Measurements from ENCODE around the gene ADCYAP1R1. TPM values are rescaled to one million over a fixed set of nuclear protein-coding genes. Genes with fewer than 3 reads are reported as not detected.

ADCYAP1R1 gene
- polyA plus RNA-seq, 3 donors = 0.68 to 1.4 (median 0.75) TPM

DNA sequence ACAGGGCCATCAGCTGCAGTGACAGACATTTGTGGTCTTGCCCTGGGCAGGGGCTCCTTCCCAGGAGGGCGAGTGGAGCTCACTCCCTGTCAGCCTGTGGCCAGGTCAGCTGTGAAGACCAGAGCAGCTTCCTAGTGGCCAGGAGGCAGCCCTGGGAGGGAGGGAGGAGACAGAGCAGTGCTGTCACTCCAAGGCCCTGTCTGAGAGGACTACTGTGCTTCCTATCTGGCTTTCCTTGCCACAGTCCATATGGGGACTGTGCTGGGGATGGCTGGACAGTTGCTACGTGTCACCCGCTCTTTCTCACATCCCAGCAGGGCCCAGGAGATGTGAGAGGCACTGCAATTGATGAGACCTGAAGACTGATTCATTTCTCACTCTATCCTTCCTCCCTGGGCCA lies 15.2 kb upstream of the ADCYAP1R1 start:
- DNase-seq = no peak

- peak; percentile 30 for DNase-seq
Measured at GRCh38 chr7:31043051-31043471, 9.0 kb upstream of the ADCYAP1R1 start.

- no peak for DNase-seq
Measured at GRCh38 chr7:31044529-31044928, 7.6 kb upstream of the ADCYAP1R1 start.

GRCh38 chr7:31046723-31047122 lies 5.4 kb upstream of the ADCYAP1R1 start:
- DNase-seq = no peak

DNA sequence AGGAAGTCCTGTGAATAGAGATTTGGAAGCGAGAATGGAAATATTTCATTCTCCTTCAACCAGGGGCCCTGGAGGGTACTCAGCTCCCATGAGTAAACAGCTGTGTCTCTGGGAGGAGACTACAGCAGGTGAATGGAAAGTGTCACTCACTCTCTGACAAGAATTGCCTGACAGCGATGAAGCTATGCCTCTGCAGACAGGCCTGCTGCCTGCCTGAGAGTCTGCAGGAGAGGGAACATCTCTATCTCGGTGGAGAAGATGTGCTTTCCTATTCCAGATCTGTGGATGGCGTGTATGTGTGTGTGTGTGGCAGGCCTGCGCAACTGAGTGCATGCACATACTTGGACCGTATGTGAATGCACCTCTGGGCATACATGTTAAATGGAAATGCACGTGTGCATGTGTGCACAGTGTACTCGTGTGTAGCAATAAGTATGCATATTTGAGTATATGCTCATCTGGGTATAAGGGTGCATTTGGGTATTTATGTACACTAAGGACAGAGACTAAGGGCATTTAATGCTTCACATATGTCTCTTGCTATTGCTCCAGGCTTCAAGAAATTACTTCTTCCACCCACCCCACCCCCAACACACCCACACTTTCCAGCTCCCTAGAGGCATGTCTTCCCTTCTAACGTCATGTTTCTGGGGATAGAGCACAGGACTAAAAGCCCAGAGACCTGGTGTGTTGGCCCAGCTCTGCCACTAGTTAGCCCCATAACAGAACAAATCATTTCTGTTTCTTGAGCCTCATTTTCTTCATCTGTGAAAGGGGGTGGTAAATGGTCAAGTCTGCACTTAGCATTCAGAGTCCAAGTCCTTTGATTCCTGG lies 4.6 kb upstream of the ADCYAP1R1 start:
- no peak for DNase-seq

DNA sequence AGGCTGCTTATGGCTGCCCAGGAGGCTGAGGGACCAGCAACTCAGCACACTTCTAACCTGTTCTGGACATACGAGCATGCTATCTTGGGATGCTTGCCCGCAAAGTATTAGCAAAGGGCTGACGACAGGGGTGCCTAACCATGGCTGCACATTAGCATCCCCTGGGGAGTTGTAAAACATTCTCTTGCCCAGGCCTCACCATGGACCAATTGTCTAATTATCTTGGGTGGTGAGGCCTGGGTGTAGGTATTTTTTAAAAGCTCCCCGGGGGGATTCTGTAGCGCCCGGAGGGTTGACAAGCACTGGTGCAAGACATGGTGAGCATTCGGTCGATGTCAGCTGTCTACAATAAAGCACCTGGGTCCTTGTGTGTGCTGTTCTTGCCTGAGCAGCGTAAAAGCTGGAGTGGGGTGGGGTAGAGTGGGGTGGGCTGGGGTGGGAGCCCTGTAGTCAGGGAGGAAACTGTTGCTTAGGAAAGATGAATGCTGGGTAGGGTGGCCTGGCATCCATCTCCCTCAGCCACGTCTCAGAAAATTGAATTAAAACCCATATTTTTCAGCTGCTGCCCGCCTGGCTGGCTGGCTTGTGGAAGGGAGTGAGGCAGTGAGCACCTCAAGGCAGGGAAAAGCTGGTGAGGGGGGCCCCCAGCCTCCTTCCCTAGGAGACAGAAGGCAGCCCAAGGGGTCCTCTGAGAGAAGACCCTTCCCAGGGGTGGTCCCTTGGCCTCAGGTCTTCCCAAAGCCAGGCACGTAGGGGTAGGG lies 2.9 kb upstream of the ADCYAP1R1 start:
- DNase-seq = no peak

DNA sequence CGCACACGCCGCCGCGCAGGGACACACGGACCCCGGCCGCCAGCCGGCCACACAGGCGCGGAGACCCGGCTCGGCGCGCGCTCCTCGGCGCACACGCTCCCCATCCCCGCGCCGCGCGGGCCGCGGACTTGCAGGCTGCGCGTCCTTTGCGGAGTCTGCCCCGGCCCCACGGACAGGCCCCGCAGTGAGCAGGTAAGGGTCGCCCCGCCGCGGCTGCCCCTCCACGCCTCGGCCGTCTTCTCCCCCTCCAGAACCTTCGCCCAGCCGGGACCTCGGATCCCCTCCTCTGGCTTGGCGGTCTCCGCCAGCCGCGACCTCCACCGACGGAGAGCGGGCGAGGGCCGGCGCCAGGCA lies 356 bp downstream of the ADCYAP1R1 start:
- DNase-seq = peak; percentile 12

DNA sequence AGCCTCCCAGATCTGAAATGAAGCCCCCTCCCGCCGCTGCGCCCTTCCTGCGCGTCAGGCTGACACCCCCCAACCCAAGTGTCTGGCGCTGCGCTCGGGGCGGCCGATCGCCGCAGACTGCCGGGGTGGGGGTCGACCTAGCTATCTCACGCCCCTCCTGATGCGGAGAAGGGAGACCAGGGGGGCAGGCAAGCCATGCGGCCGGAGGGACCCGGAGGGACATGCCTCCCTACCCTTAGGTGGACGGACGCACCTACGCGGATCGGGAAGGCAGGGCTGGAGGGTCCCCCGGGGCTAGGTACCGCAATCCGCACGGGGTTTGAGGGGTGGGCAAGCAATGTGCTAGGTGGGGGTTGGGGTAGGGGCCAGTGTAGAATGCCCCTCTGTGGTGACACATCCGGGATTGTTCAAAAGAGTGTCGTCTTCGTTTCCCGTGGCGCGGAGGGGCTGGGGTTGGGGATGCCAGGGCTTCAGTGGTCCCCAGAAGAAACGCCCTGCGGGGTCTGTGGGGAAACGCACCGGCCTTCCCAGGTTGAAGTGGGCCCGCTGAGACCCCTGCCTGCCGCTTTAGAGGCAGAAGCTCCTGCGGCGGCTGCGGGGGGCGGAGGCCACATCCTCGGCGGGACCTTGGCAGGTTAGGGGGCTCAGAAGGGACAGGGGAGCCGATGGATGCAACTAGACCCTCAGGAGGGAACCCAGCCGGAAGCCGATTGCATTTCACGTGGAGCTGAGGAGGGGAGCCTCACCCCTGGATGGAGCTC lies 913 bp downstream of the ADCYAP1R1 start:
- no peak for DNase-seq

GRCh38 chr7:31053986-31054385 lies 1.9 kb downstream of the ADCYAP1R1 start:
- DNase-seq = no peak

GRCh38 chr7:31054608-31055278 lies 2.6 kb downstream of the ADCYAP1R1 start:
- no peak for DNase-seq

- no peak for DNase-seq
Measured at GRCh38 chr7:31055471-31055870, 3.4 kb downstream of the ADCYAP1R1 start.

DNA sequence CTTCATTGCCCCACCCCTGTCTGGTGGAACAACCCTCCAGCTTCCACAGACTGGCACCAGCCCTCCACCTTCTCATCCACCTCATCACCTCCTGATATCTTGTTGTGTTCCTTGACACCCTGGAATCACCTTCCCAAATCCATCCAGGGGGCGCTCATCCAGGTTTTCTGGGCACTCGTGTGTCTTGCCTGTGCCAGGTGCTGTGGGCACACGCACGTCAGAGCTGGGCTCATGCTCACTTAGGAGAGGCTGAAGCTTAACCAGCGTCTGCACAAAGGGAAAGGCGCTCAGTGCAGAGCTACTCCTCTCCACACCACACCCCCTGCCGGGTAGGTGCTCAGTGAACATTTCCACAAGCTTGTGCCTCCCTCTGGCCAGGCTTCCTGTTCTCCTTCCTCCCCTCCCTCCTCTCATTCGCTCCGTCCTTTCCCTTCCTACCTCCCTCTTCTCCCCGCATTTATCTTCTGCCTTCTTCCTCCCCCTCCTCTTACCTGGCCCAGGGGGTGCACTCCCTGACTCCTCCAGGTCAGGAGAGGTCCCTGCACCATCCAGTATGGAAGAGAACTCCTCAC lies 4.8 kb downstream of the ADCYAP1R1 start:
- no peak for DNase-seq

GRCh38 chr7:31058122-31058521 lies 6.0 kb downstream of the ADCYAP1R1 start:
- DNase-seq = no peak

DNA sequence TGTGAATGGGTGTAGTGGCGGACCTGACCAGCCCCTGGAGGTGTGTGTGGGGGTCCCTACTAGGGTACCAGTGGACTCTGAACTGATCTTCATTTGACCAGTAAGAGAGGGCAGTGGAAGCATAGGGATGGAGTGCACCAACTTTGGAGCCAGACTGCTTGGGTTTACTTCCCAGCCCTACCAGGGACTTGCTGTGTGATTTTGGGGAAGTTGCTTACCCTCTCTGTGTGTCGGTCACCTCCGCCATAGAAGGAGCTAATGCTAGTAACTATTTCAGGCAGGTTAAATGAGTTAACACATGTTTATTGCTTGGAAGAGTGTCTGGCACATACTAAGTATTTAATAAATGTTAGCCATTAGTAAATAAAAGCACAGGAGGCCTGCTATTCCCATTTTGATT lies 6.6 kb downstream of the ADCYAP1R1 start:
- no peak for DNase-seq

- no peak for DNase-seq
Measured at GRCh38 chr7:31059551-31059950, 7.4 kb downstream of the ADCYAP1R1 start.

DNA sequence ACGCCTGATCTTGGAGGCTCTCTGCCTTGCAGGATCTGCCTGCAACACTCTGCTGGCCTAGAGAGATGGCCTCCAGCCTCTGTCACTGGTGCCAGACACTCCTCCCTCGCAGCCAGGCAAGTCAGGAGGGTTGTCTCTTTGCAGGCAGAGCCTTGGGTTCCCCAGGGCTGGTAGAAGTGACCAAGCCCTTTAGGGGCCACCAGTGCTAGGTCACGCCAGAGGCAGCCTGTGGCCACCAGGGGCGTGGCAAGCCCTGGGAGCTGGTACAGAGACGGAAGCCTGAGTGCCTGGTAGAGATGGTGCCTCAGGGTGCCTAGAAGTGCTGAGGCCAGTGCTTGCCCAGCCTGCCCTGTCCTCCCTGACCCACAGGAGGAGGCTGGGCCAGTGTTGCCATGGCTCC lies 9.1 kb downstream of the ADCYAP1R1 start:
- no peak for DNase-seq

- no peak for DNase-seq
Measured at GRCh38 chr7:31062746-31063435, 10.8 kb downstream of the ADCYAP1R1 start.

- DNase-seq = no peak
Measured at GRCh38 chr7:31065021-31065593, 13.0 kb downstream of the ADCYAP1R1 start.

GRCh38 chr7:31065840-31066239 lies 13.7 kb downstream of the ADCYAP1R1 start:
- DNase-seq = no peak

DNA sequence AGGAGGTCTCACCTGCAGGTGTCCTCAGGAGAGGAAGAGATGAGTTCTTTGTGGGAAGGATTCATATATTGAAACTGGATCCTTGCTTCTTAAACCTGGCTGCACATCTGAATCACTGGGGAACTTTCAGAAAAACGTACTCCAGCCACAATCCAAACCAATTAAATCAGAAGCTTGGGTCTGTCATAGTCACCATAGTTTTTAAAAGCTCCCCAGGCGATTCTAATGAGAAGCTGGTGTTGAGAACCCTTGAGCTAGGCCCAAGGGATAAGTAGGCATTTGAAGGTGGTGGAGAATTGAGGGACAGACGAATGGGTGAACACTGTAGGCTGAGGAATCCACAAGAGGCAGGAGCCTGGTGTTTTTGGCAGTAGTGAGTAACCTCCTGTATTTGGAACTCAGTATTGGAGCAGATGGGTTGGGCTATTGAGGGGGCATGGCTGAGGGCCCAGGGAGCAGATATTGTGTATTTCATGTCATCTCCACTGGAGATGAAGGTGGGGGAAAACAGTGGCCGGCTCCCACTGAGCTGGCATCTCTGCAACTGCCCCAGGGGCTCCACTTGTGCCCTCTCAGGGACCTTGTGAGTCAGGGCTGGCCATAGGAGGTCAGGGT lies 14.5 kb downstream of the ADCYAP1R1 start:
- DNase-seq = no peak
